ENCODE data around the gene CDK14. TPM values are rescaled to one million over a fixed set of nuclear protein-coding genes. Genes with fewer than 3 reads are reported as not detected.

The CDK14 gene
- total and polyA plus RNA-seq, 4 donors: 4.2 to 12.4 (median 7.4) TPM

- H3K9me3 ChIP-seq (ENCODE audit: control insufficient read depth in 4 of 4, low read length in 3 of 4): no peaks in the 10 kb centered on the region
- peaks cover 0 to 5% (median 0%) of the 10 kb centered on the region in 4 donors for H3K36me3 ChIP-seq (ENCODE audit: control insufficient read depth in 4 of 4, insufficient read depth in 3 of 4, low read depth in 1 of 4, low read length in 3 of 4)
- no peak overlapping the region for H3K27ac ChIP-seq (ENCODE audit: low read depth in 1 of 2, low read length in 2 of 2)
- H3K27me3 ChIP-seq (ENCODE audit: control insufficient read depth in 4 of 4, insufficient read depth in 4 of 4, low read length in 3 of 4): no peaks in the 10 kb centered on the region
- no peak overlapping the region for H3K4me3 ChIP-seq (ENCODE audit: low read depth in 1 of 3, low read length in 3 of 3)
- 83% methylated on average over 5 of the region's 5 CpGs for WGBS
- H3K4me1 ChIP-seq (ENCODE audit: control insufficient read depth in 4 of 4, insufficient read depth in 4 of 4, low read length in 3 of 4): no peaks in the 10 kb centered on the region
- TF ChIP-seq EGR1 (IDR thresholded peaks at IDR 0.05; ENCODE audit: low read depth in 2 of 2) (no peak), JUND (IDR thresholded peaks at IDR 0.05) (no peak)
- no peak for DNase-seq (ENCODE audit: low spot score)
- H3K9ac ChIP-seq (ENCODE audit: low read depth in 1 of 2, low read length in 2 of 2): no peak overlapping the region
Measured at GRCh38 chr7:91068136-91068795, 472.1 kb downstream of the CDK14 start.

GRCh38 chr7:91069146-91069545, 473.0 kb downstream of the CDK14 start:
- H3K4me3 ChIP-seq (ENCODE audit: low read depth in 1 of 3, low read length in 3 of 3): no peak overlapping the region
- no peaks in the 10 kb centered on the region for H3K9me3 ChIP-seq (ENCODE audit: control insufficient read depth in 4 of 4, low read length in 3 of 4)
- 97% methylated on average over 4 of the region's 4 CpGs for WGBS
- no peak for DNase-seq (ENCODE audit: low spot score)
- no peaks in the 10 kb centered on the region for H3K27me3 ChIP-seq (ENCODE audit: control insufficient read depth in 4 of 4, insufficient read depth in 4 of 4, low read length in 3 of 4)
- H3K36me3 ChIP-seq (ENCODE audit: control insufficient read depth in 4 of 4, insufficient read depth in 3 of 4, low read depth in 1 of 4, low read length in 3 of 4): peaks cover 0 to 5% (median 0%) of the 10 kb centered on the region in 4 donors
- H3K4me1 ChIP-seq (ENCODE audit: control insufficient read depth in 4 of 4, insufficient read depth in 4 of 4, low read length in 3 of 4): no peaks in the 10 kb centered on the region
- H3K27ac ChIP-seq (ENCODE audit: low read depth in 1 of 2, low read length in 2 of 2): no peak overlapping the region
- no peak overlapping the region for H3K9ac ChIP-seq (ENCODE audit: low read depth in 1 of 2, low read length in 2 of 2)
- TF ChIP-seq RAD21 (IDR thresholded peaks at IDR 0.05) (no peak), RXRA (IDR thresholded peaks at IDR 0.05) (no peak), ATF3 (IDR thresholded peaks at IDR 0.05) (no peak), SP1 (IDR thresholded peaks at IDR 0.05) (no peak), MAX (IDR thresholded peaks at IDR 0.05) (no peak), FOXA1 (IDR thresholded peaks at IDR 0.05) (no peak), HNF4G (IDR thresholded peaks at IDR 0.05) (no peak), CTCF (IDR thresholded peaks at IDR 0.05; ENCODE audit: low read depth, low read length, missing input control) (no peak), TAF1 (conservative IDR thresholded peaks at IDR 0.05) (no peak), GABPA (IDR thresholded peaks at IDR 0.05 in 1 of 2, conservative IDR thresholded peaks at IDR 0.05 in 1 of 2) (no peak), JUND (IDR thresholded peaks at IDR 0.05) (no peak), HNF4A (conservative IDR thresholded peaks at IDR 0.05) (no peak), ZBTB33 (IDR thresholded peaks at IDR 0.05) (no peak), REST (IDR thresholded peaks at IDR 0.05) (no peak), NR2F2 (IDR thresholded peaks at IDR 0.05) (no peak), FOXA2 (IDR thresholded peaks at IDR 0.05) (no peak), EGR1 (IDR thresholded peaks at IDR 0.05; ENCODE audit: low read depth in 2 of 2) (no peak), YY1 (IDR thresholded peaks at IDR 0.05) (no peak)
